Calu3 (cell line): Measurements from ENCODE around the gene SLC8A1. TPM values are rescaled to one million over a fixed set of nuclear protein-coding genes. Genes with fewer than 3 reads are reported as not detected.

ENCODE experiments used
- BruUV-seq: library from RNA; stranded (reverse); fragments of 400-500 nt; replicated peaks from 2 replicates; lab custom pipeline; 2021; lab: Mats Ljungman, UMichigan
- CTCF ChIA-PET: fragments of 300-600 bp; sonication (Branson Sonifier 250); formaldehyde crosslinking; loops from one replicate; lab custom pipeline; 2022; ENCODE audit warnings: antibody characterized with exemption; lab: Charles Lee
- DNase-seq: peaks from one replicate; pipeline ENCODE4 v3.0.0; 2022
- H3K27ac Mint-ChIP-seq: one replicate; pipeline ENCODE4 v1.8.0; 2022; ENCODE audit warnings: mixed read lengths; ENCODE audit not compliant: unreplicated experiment
- H3K27me3 Mint-ChIP-seq: one replicate; pipeline ENCODE4 v1.8.0; 2022; ENCODE audit warnings: mixed read lengths; ENCODE audit not compliant: unreplicated experiment
- H3K36me3 Mint-ChIP-seq: one replicate; pipeline ENCODE4 v1.8.0; 2022; ENCODE audit warnings: mild to moderate bottlenecking, moderate library complexity, mixed read lengths; ENCODE audit not compliant: insufficient read depth, unreplicated experiment
- H3K4me1 Mint-ChIP-seq: one replicate; pipeline ENCODE4 v1.8.0; 2022; ENCODE audit warnings: mild to moderate bottlenecking, low read depth, mixed read lengths; ENCODE audit not compliant: unreplicated experiment
- H3K4me3 Mint-ChIP-seq: one replicate; pipeline ENCODE4 v1.8.0; 2022; ENCODE audit warnings: mild to moderate bottlenecking, low read depth, moderate library complexity, mixed read lengths; ENCODE audit not compliant: unreplicated experiment
- H3K9me3 Mint-ChIP-seq: one replicate; pipeline ENCODE4 v1.8.0; 2022; ENCODE audit warnings: low read depth, mixed read lengths; ENCODE audit not compliant: unreplicated experiment
- CTCF ChIP-seq: fragments of 200-600 bp; IDR thresholded peaks from one replicate; pipeline ENCODE4 v1.8.0; 2022; ENCODE audit warnings: antibody characterized with exemption; ENCODE audit not compliant: unreplicated experiment
- intact Hi-C: fragments of 100-400 bp; cut with micrococcal nuclease; formaldehyde crosslinking; loops from one replicate; pipeline ENCODE4 v1.10.0; 2022; ENCODE audit not compliant: unreplicated experiment
- total RNA-seq: library from RNA; stranded (reverse); gene quantifications from 2 replicates; pipeline ENCODE4 v1.2.3, GENCODE V29; 2022

Gene SLC8A1
- total RNA-seq, 1 experiment from 2014 or later, result 0.05 TPM

DNA sequence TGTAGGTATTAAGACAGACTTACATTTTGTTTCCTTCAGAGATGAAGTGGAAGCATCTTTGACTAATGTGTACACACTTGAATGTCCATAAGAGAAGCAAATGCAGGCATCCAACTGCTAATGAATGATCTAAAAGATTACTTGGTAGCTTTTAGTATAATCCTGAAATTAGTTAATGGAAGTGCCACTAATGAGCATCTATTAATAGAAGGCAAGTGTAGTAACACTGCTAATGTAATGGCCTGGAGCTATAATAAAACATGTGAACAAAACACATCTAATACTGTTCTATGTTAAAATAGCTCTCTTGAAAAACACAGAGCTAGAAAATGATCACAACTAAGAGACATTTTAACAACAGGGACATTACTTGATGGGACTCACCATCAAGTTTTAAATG lies 225.3 kb downstream of the SLC8A1 start:
- intact Hi-C loops, result no loop called here
- no TSS peak for BruUV-seq
- peaks cover 3% of the 10 kb centered on the region for H3K9me3 Mint-ChIP-seq
- no peak for DNase-seq
- H3K4me3 Mint-ChIP-seq, result no peak overlapping the region
- no peaks in the 10 kb centered on the region for H3K27me3 Mint-ChIP-seq
- no peak for TF ChIP-seq CTCF
- H3K4me1 Mint-ChIP-seq, result no peaks in the 10 kb centered on the region
- H3K36me3 Mint-ChIP-seq, result no peaks in the 10 kb centered on the region
- CTCF ChIA-PET, result no interaction called here
- H3K27ac Mint-ChIP-seq, result no peak overlapping the region

GRCh38 chr2:40225670-40226210 lies 226.2 kb downstream of the SLC8A1 start:
- no peak for DNase-seq
- no peak overlapping the region for H3K4me3 Mint-ChIP-seq
- no peak overlapping the region for H3K27ac Mint-ChIP-seq
- H3K27me3 Mint-ChIP-seq, result no peaks in the 10 kb centered on the region
- no TSS peak for BruUV-seq
- H3K9me3 Mint-ChIP-seq, result peaks cover 3% of the 10 kb centered on the region
- CTCF ChIA-PET, result no interaction called here
- intact Hi-C loops, result no loop called here
- H3K4me1 Mint-ChIP-seq, result no peaks in the 10 kb centered on the region
- no peak for TF ChIP-seq CTCF
- H3K36me3 Mint-ChIP-seq, result no peaks in the 10 kb centered on the region

GRCh38 chr2:40224318-40224717 lies 227.6 kb downstream of the SLC8A1 start:
- BruUV-seq, result no TSS peak
- no peaks in the 10 kb centered on the region for H3K4me1 Mint-ChIP-seq
- no peaks in the 10 kb centered on the region for H3K27me3 Mint-ChIP-seq
- no peak overlapping the region for H3K27ac Mint-ChIP-seq
- CTCF ChIA-PET, result no interaction called here
- no peaks in the 10 kb centered on the region for H3K36me3 Mint-ChIP-seq
- H3K9me3 Mint-ChIP-seq, result peaks cover 3% of the 10 kb centered on the region
- no peak for TF ChIP-seq CTCF
- intact Hi-C loops, result no loop called here
- no peak for DNase-seq
- no peak overlapping the region for H3K4me3 Mint-ChIP-seq

GRCh38 chr2:40220177-40220925 lies 231.5 kb downstream of the SLC8A1 start:
- CTCF ChIA-PET, result no interaction called here
- no peak overlapping the region for H3K4me3 Mint-ChIP-seq
- no peaks in the 10 kb centered on the region for H3K4me1 Mint-ChIP-seq
- no peak for TF ChIP-seq CTCF
- no peaks in the 10 kb centered on the region for H3K36me3 Mint-ChIP-seq
- no peaks in the 10 kb centered on the region for H3K27me3 Mint-ChIP-seq
- intact Hi-C loops, result no loop called here
- BruUV-seq, result no TSS peak
- DNase-seq, result no peak
- H3K27ac Mint-ChIP-seq, result no peak overlapping the region
- H3K9me3 Mint-ChIP-seq, result peaks cover 5% of the 10 kb centered on the region
